Endothelial cell of umbilical vein (primary cell): ENCODE data around the gene MRM1. TPM values are rescaled to one million over a fixed set of nuclear protein-coding genes. Genes with fewer than 3 reads are reported as not detected.

ENCODE experiments used
- BruUV-seq: library from RNA; stranded (reverse); fragments of 400-500 nt; replicated peaks from 2 replicates; lab custom pipeline; 2021; lab: Mats Ljungman, UMichigan
- CTCF ChIA-PET: fragments of 300-600, 350-600 bp; sonication (Branson Sonifier 250); formaldehyde crosslinking; loops from one replicate; lab custom pipeline; 2021; ENCODE audit warnings: antibody characterized with exemption, inconsistent platforms; lab: Charles Lee
- POLR2A ChIA-PET: fragments of 300-600, 350-600 bp; sonication (Branson Sonifier 250); formaldehyde crosslinking; loops from one replicate; lab custom pipeline; 2021; ENCODE audit warnings: antibody characterized with exemption, inconsistent platforms; lab: Charles Lee
- DNase-seq: peaks from one replicate; pipeline ENCODE4 v3.0.0-alpha.2; 2011; ENCODE audit warnings: low read depth, low spot score
- FAIRE-seq: peaks from 2 replicates; lab custom pipeline; 2011; peaks lifted over from hg19 to GRCh38; lab: Jason Lieb, UNC
- H2AFZ ChIP-seq: 2 replicates; pipeline ENCODE4 v1.6.0; 2012; ENCODE audit warnings: low read depth, low read length, control low read depth, inconsistent platforms
- H3K27ac ChIP-seq: 2 replicates; pipeline ENCODE4 v1.5.1; 2011; ENCODE audit warnings: low read depth, mild to moderate bottlenecking, control low read depth, low read length, moderate library complexity; ENCODE audit not compliant: insufficient read depth
- H3K27me3 ChIP-seq, 2 experiments: 2 replicates each; pipeline versions ENCODE4 v1.6.0 to v1.6.1; 2011; ENCODE audit warnings: low read length in 2 of 2, mixed read lengths in 1 of 2; ENCODE audit not compliant: control insufficient read depth in 2 of 2, insufficient read depth in 2 of 2
- H3K36me3 ChIP-seq, 2 experiments: 2 replicates in 1 of 2; 3 replicates in 1 of 2; pipeline ENCODE4 v1.5.1; 2011; ENCODE audit warnings: low read length in 2 of 2, mild to moderate bottlenecking in 1 of 2, moderate library complexity in 1 of 2; ENCODE audit not compliant: control insufficient read depth in 2 of 2, insufficient read depth in 2 of 2; ENCODE audit errors: extremely low read depth in 1 of 2
- H3K4me1 ChIP-seq: 3 replicates; pipeline ENCODE4 v1.5.1; 2011; ENCODE audit warnings: mild to moderate bottlenecking, low read length; ENCODE audit not compliant: control insufficient read depth, insufficient read depth; ENCODE audit errors: extremely low read depth
- H3K4me2 ChIP-seq: 2 replicates; pipeline ENCODE4 v1.6.1; 2011; ENCODE audit warnings: low read length, control low read depth, mixed read lengths; ENCODE audit not compliant: insufficient read depth
- H3K4me3 ChIP-seq, 3 experiments: fragments of 200-600 bp in 1 of 3; sonication (generic), shearing (Covaris generic) in 1 of 3; replicated peaks in 1 of 3; 2 replicates each; pipeline ENCODE4 v1.5.1; 2011 to 2016; ENCODE audit warnings: control low read depth in 3 of 3, low read length in 3 of 3, mild to moderate bottlenecking in 2 of 3, inconsistent platforms in 1 of 3, low read depth in 1 of 3, moderate library complexity in 1 of 3; ENCODE audit not compliant: insufficient read depth in 1 of 3
- H3K79me2 ChIP-seq: 2 replicates; pipeline ENCODE4 v1.6.0; 2012; ENCODE audit warnings: low read length, inconsistent platforms; ENCODE audit not compliant: control insufficient read depth, insufficient read depth
- H3K9ac ChIP-seq: replicated peaks from 2 replicates; pipeline ENCODE3; 2011; ENCODE audit warnings: low read length, control low read depth; ENCODE audit not compliant: insufficient read depth; ENCODE audit errors: extremely low read depth
- H3K9me1 ChIP-seq: replicated peaks from 3 replicates; pipeline ENCODE4 v1.6.0; 2011; ENCODE audit warnings: mild to moderate bottlenecking, low read length; ENCODE audit not compliant: control insufficient read depth, insufficient read depth; ENCODE audit errors: extremely low read depth
- H3K9me3 ChIP-seq: replicated peaks from 2 replicates; pipeline ENCODE4 v1.5.1; 2012; ENCODE audit warnings: low read length, inconsistent platforms; ENCODE audit not compliant: control insufficient read depth, insufficient read depth
- H4K20me1 ChIP-seq: replicated peaks from 2 replicates; pipeline ENCODE3; 2011; ENCODE audit warnings: mild to moderate bottlenecking, low read length; ENCODE audit not compliant: control insufficient read depth, insufficient read depth; ENCODE audit errors: extremely low read depth
- CTCF ChIP-seq, 2 donors: IDR thresholded peaks; 1 replicate in 1 of 2; 2 replicates in 1 of 2; pipeline ENCODE4 v1.5.1; 2011; ENCODE audit warnings: low read length in 2 of 2, mild to moderate bottlenecking in 2 of 2, moderate library complexity in 2 of 2, control low read depth in 1 of 2, inconsistent platforms in 1 of 2, low read depth in 1 of 2; ENCODE audit not compliant: insufficient read depth in 1 of 2; ENCODE audit errors: extremely low read depth in 1 of 2
- EZH2 ChIP-seq: IDR thresholded peaks from 2 replicates; pipeline ENCODE4 v1.6.1; 2012; ENCODE audit warnings: borderline replicate concordance, low read depth, mild to moderate bottlenecking, moderate library complexity, low read length, inconsistent platforms; ENCODE audit not compliant: severe bottlenecking
- FOS ChIP-seq: IDR thresholded peaks from 2 replicates; pipeline ENCODE4 v1.6.1; 2011; ENCODE audit warnings: mild to moderate bottlenecking, low read length, moderate library complexity, borderline replicate concordance; ENCODE audit not compliant: insufficient read depth
- GATA2 ChIP-seq: IDR thresholded peaks from 2 replicates; pipeline ENCODE4 v1.7.0; 2011; ENCODE audit warnings: low read depth, mild to moderate bottlenecking, moderate library complexity, mixed read lengths, low read length; ENCODE audit not compliant: insufficient read length, insufficient read depth
- JUN ChIP-seq: IDR thresholded peaks from 2 replicates; pipeline ENCODE4 v1.6.1; 2011; ENCODE audit warnings: borderline replicate concordance, low read depth; ENCODE audit not compliant: insufficient read length, insufficient read depth
- MAX ChIP-seq: IDR thresholded peaks from 2 replicates; pipeline ENCODE4 v1.6.1; 2011; ENCODE audit not compliant: insufficient read depth, insufficient read length
- MYC ChIP-seq: IDR thresholded peaks from one replicate; pipeline ENCODE4 v1.6.1; 2011; ENCODE audit warnings: mild to moderate bottlenecking, low read depth, low read length
- POLR2A ChIP-seq: IDR thresholded peaks from 2 replicates; pipeline ENCODE4 v1.6.1; 2012; ENCODE audit warnings: low read depth, mild to moderate bottlenecking, control low read depth, low read length
- POLR2AphosphoS5 ChIP-seq: IDR thresholded peaks from 2 replicates; pipeline ENCODE4 v1.6.1; 2012; ENCODE audit warnings: low read depth, mild to moderate bottlenecking, control low read depth, low read length, moderate library complexity; ENCODE audit not compliant: insufficient read depth
- dilution Hi-C: fragments of 300-500 bp; cut with MboI; formaldehyde crosslinking; loops from one replicate; pipeline ENCODE4 v1.15.0; 2019; ENCODE audit warnings: low sequenced_read_pairs; ENCODE audit not compliant: extremely low pct_ligation_motif_present
- intact Hi-C: fragments of 100-400 bp; cut with micrococcal nuclease; formaldehyde crosslinking; loops from one replicate; pipeline ENCODE4 v1.10.0; 2022
- polyA plus RNA-seq, 4 experiments: library from polyadenylated mRNA; depleted of rRNA in 3 of 4; stranded (reverse) in 3 of 4; unstranded in 1 of 4; fragments of >200 nt; gene quantifications; 2 replicates each; pipeline versions ENCODE4 v1.2.1 to v1.2.3, GENCODE V29; 2011 to 2012; ENCODE audit warnings: missing spikeins in 1 of 4
- total RNA-seq: library from RNA; stranded (reverse); gene quantifications from 2 replicates; pipeline ENCODE4 v1.2.3, GENCODE V29; 2021

MRM1 gene
- total and polyA plus RNA-seq, 2 donors (not counting 3 experiments of a cell fraction or from before 2014, with no cell fraction given): 3.7 to 5.9 TPM

- no peaks in the 10 kb centered on the region for H3K79me2 ChIP-seq
- no peak overlapping the region for H3K27ac ChIP-seq
- H3K4me1 ChIP-seq: peaks cover 7% of the 10 kb centered on the region
- no TSS peak for BruUV-seq
- no peak overlapping the region for H3K9ac ChIP-seq
- no peak overlapping the region for H3K4me2 ChIP-seq
- H3K36me3 ChIP-seq: no peaks in the 10 kb centered on the region
- H3K9me1 ChIP-seq: no peaks in the 10 kb centered on the region
- dilution Hi-C loops (no loop called here), intact Hi-C loops (no loop called here)
- CTCF ChIA-PET: interaction anchor here (0.7 to 1.2 kb wide), 3 partner anchors 645 to 816 kb away, joined by 3 read pairs; no protein-coding TSS in a partner anchor
- H3K9me3 ChIP-seq: no peaks in the 10 kb centered on the region
- TF ChIP-seq MYC (no peak), JUN (no peak), FOS (no peak), EZH2 (no peak), POLR2AphosphoS5 (no peak), MAX (no peak), GATA2 (no peak), CTCF (IDR thresholded peaks at IDR 0.05; ENCODE audit: extremely low read depth in 1 of 2, insufficient read depth in 1 of 2, low read depth in 1 of 2, low read length in 2 of 2) (no peak), POLR2A (no peak)
- FAIRE-seq (no peak), DNase-seq (no peak)
- no peaks in the 10 kb centered on the region for H4K20me1 ChIP-seq
- no peak overlapping the region for H2AFZ ChIP-seq
- H3K4me3 ChIP-seq: no peak overlapping the region
- POLR2A ChIA-PET: no interaction called here
- no peaks in the 10 kb centered on the region for H3K27me3 ChIP-seq
These were observed 6.6 kb upstream of the MRM1 start for GRCh38 chr17:36594626-36595401.
